NB4 (cell line): ENCODE measurements around the gene SLAMF6.
"Not testable (repeated sequence)": the region's sequence is repeated elsewhere in the genome, so short reads cannot be mapped to it uniquely, and the experiment has no call there.

ENCODE experiments used
- DNase-seq: peaks from one replicate; pipeline ENCODE4 v3.0.0; 2010; ENCODE audit warnings: low read depth
- H3K4me3 ChIP-seq: one replicate; pipeline ENCODE4 v1.5.1; 2011; ENCODE audit warnings: mild to moderate bottlenecking, low read depth, low read length, moderate library complexity
- MYC ChIP-seq: IDR thresholded peaks from 2 replicates; pipeline ENCODE4 v1.6.1; 2011; ENCODE audit warnings: low read depth, low read length
- POLR2A ChIP-seq: IDR thresholded peaks from 2 replicates; pipeline ENCODE4 v1.6.1; 2011; ENCODE audit warnings: mild to moderate bottlenecking; ENCODE audit not compliant: insufficient read length; ENCODE audit errors: extremely low read depth
- TF ChIP-seq, protein P1 (sequence below): IDR thresholded peaks from one replicate; pipeline ENCODE4 v1.5.1; 2012; ENCODE audit warnings: low read depth, low read length
- TF ChIP-seq, protein P2 (sequence below): IDR thresholded peaks from 2 replicates; pipeline ENCODE4 v1.6.1; 2011; ENCODE audit warnings: low read depth, low read length

The SLAMF6 gene

DNA sequence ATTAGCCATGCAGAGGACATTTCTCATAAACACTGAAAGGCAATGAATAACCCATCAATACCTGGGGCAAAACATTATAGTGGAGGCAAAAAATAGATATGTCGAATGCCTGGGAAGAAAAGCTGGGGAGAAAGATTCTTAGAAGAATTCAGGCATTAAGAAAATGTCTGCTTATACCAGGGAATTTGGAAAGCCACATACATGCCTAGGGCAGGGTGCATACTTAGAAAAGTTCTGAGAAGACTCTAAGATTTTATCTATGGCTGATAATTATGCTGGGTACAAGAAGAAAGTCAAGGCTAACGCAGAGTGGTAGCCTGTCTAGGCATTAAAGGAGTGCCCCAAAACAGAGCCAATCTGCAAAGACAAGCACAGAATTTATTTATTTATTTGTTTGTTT lies 18.4 kb downstream of the SLAMF6 start:
- no peak overlapping the region for H3K4me3 ChIP-seq
- no peak for DNase-seq
- TF ChIP-seq, protein P1, sequence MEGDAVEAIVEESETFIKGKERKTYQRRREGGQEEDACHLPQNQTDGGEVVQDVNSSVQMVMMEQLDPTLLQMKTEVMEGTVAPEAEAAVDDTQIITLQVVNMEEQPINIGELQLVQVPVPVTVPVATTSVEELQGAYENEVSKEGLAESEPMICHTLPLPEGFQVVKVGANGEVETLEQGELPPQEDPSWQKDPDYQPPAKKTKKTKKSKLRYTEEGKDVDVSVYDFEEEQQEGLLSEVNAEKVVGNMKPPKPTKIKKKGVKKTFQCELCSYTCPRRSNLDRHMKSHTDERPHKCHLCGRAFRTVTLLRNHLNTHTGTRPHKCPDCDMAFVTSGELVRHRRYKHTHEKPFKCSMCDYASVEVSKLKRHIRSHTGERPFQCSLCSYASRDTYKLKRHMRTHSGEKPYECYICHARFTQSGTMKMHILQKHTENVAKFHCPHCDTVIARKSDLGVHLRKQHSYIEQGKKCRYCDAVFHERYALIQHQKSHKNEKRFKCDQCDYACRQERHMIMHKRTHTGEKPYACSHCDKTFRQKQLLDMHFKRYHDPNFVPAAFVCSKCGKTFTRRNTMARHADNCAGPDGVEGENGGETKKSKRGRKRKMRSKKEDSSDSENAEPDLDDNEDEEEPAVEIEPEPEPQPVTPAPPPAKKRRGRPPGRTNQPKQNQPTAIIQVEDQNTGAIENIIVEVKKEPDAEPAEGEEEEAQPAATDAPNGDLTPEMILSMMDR: no peak
- TF ChIP-seq POLR2A (no peak), MYC (no peak)
- TF ChIP-seq, protein P2, sequence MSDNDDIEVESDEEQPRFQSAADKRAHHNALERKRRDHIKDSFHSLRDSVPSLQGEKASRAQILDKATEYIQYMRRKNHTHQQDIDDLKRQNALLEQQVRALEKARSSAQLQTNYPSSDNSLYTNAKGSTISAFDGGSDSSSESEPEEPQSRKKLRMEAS: no peak

DNA sequence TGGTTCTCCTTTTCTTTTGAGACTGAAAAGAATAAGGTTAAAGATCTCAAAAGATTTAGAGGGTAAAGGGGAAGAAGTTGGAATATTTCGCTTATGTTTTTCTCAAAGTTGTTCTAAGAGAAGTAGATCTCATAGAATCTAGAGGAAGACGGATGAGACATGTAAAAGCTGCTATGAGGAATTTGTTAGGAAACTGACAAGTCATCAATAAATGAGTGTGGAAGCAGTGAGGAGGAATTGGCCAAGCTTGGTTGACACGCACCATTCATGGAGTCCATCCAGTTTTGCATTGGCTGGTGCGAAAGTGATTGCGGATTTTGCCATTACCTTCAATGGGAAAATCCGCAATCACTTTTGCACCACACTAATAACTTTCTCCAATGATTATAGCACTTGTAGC lies 20.0 kb downstream of the SLAMF6 start:
- no peak for DNase-seq
- no peak overlapping the region for H3K4me3 ChIP-seq
- TF ChIP-seq, protein P1: no peak
- TF ChIP-seq MYC (no peak), POLR2A (no peak)
- TF ChIP-seq, protein P2: no peak

DNA sequence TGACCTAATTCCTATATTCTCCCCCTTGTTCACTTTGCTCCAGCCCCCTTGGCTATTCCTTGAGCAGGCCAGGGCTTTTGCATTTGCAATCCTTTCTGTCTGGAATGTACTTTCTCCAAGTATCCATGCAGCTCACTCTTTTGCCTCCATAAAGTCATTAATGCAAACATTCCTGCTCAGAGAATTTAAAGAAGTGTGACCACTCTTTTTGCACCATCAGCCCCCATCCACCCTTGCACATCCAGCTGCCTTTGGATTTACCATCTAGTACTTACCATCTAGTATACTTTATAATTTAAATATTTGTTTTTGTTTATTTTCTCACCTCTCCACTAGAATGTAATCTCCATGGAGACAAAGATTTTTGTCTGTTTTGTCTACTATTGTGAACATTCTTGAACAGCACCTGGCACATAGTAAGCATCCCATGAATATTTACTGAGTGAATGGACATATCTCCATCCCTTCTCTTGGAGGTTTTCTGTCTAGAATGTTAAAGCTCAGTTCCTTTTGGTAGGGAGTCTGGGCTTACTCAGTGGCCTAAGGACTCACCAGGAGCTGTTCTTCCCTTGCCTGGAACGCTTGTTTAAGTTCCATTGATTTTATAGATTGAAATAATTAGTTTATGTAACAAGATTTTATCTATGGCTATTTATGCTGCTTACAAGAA lies 22.6 kb downstream of the SLAMF6 start:
- H3K4me3 ChIP-seq: no peak overlapping the region
- TF ChIP-seq MYC (no peak), POLR2A (no peak)
- TF ChIP-seq, protein P2: no peak
- TF ChIP-seq, protein P1: no peak
- no peak for DNase-seq

DNA sequence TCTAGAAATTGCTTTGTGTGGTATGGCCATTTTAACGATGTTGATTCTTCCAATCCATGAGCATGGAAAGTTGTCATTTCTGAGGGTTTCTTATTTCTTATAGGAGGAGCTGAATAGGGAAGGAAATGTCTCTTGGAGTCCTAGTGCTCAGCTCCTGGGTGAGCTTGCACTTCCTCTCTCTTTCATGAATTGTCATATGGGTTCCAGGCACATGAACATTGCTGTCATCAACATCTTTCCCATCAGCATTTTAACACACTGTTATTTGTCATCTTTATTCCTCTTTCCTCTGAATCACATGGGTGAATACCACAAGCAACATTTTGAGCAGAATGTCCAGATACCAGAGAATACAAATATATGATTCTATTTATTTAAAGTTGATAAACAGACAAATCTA lies 23.4 kb downstream of the SLAMF6 start:
- H3K4me3 ChIP-seq: no peak overlapping the region
- TF ChIP-seq MYC: no peak
- TF ChIP-seq, protein P1: no peak
- TF ChIP-seq POLR2A: no peak
- TF ChIP-seq, protein P2: no peak
- DNase-seq: no peak

DNA sequence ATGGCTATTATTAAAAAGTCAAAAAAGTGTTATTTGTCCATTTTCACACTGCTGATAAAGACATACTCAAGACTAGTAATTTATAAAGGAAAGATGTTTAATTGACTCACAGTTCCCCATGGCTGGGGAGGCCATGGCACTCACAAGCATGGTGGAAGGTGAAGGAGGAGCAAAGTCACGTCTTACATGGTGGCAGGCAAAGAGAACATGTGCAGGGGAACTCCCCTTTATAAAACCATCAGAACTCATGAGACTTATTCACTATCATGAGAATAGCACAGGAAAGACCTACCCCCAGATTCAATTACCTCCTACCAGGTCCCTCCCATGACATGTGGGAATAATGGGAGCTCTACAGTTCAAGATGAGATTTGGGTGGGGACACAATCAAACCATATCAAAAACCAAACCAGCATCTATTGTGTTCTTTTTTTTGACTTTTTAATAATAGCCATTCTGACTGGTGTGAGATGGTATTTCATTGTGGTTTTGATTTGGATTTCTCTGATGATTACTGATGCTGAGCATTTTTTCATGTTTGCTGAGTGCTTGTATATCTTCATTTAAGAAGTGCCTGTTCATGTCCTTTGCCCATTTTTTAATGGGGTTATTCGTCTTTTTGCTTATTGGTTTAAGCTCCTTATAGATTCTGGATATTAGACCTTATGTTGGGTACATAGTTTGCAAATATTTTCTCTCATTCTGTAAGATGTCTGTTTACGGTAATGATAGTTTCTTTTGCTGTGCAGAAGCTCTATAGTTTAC lies 24.6 kb downstream of the SLAMF6 start:
- DNase-seq, H3K4me3 ChIP-seq: not testable (repeated sequence)

DNA sequence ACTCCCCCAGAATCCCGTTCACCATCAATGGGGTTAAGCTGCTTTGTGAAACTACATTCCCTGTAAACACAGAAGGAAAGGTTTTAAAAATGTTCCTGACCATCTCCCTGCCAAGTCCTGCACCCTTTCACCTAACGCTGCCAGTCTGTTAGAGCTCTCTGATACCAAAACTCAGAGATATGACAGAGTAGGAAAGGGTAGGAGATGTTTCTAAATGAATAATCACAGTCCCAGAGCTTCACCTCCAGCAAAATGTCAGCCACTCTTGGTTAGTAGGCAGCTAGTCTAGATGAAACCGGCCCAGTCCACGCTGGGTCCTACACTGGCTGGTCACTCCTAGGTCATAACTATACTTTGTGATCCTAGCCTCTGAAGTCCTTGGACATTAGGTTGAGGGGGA lies 26.7 kb downstream of the SLAMF6 start:
- no peak for DNase-seq
- no peak overlapping the region for H3K4me3 ChIP-seq
- no peak for TF ChIP-seq MYC
- TF ChIP-seq, protein P1: no peak
- TF ChIP-seq, protein P2: no peak
- TF ChIP-seq POLR2A: no peak
